ENCODE results near the gene GADD45GIP1.

GADD45GIP1 gene

GRCh38 chr19:12956446-12957388, at the start of gene GADD45GIP1:
Gene GADD45GIP1, minus strand, starts transcription at chr19:12957223. Its CDS starts 11 bp downstream, at chr19:12957212.
- peaks cover 29% of the 10 kb centered on the region for H3K36me3 Mint-ChIP-seq
- ATAC-seq = peak; percentile 96
- peak within 1 kb of the TSS; percentile 95 for H3K4me3 Mint-ChIP-seq
- H3K4me1 Mint-ChIP-seq = peaks cover 43% of the 10 kb centered on the region
- H3K27ac Mint-ChIP-seq = peak within 1 kb of the TSS; percentile 98
- peaks cover 2% of the 10 kb centered on the region for H3K9me3 Mint-ChIP-seq
- H3K27me3 Mint-ChIP-seq = peaks cover under 1% of the 10 kb centered on the region

- H3K27ac Mint-ChIP-seq = no peak overlapping the region
- H3K4me1 Mint-ChIP-seq = peaks cover 6% of the 10 kb centered on the region
- peaks cover 56% of the 10 kb centered on the region for H3K27me3 Mint-ChIP-seq
- no peak for ATAC-seq
- no peaks in the 10 kb centered on the region for H3K9me3 Mint-ChIP-seq
- H3K36me3 Mint-ChIP-seq = no peaks in the 10 kb centered on the region
- H3K4me3 Mint-ChIP-seq = no peak overlapping the region
These were observed 48.9 kb upstream of the GADD45GIP1 start for GRCh38 chr19:13005861-13006370.

GRCh38 chr19:13005253-13005652, 48.2 kb upstream of the GADD45GIP1 start:
- peaks cover 50% of the 10 kb centered on the region for H3K27me3 Mint-ChIP-seq
- no peak overlapping the region for H3K4me3 Mint-ChIP-seq
- H3K9me3 Mint-ChIP-seq = no peaks in the 10 kb centered on the region
- H3K4me1 Mint-ChIP-seq = peaks cover 1% of the 10 kb centered on the region
- H3K36me3 Mint-ChIP-seq = no peaks in the 10 kb centered on the region
- no peak overlapping the region for H3K27ac Mint-ChIP-seq
- no peak for ATAC-seq

- Mint-ChIP-seq H3K4me3 (no peak overlapping the region), H3K4me1 (no peaks in the 10 kb centered on the region), H3K9me3 (no peaks in the 10 kb centered on the region), H3K27me3 (peaks cover 41% of the 10 kb centered on the region), H3K36me3 (no peaks in the 10 kb centered on the region), H3K27ac (no peak overlapping the region)
- ATAC-seq = no peak
These were observed 47.2 kb upstream of the GADD45GIP1 start for GRCh38 chr19:13004273-13004672.

GRCh38 chr19:13003081-13003480, 46.1 kb upstream of the GADD45GIP1 start:
- Mint-ChIP-seq H3K4me1 (no peaks in the 10 kb centered on the region), H3K27ac (no peak overlapping the region), H3K27me3 (peaks cover 33% of the 10 kb centered on the region), H3K9me3 (no peaks in the 10 kb centered on the region), H3K36me3 (no peaks in the 10 kb centered on the region), H3K4me3 (no peak overlapping the region)
- no peak for ATAC-seq

- H3K9me3 Mint-ChIP-seq = no peaks in the 10 kb centered on the region
- H3K4me1 Mint-ChIP-seq = no peaks in the 10 kb centered on the region
- H3K27ac Mint-ChIP-seq = no peak overlapping the region
- no peaks in the 10 kb centered on the region for H3K36me3 Mint-ChIP-seq
- H3K27me3 Mint-ChIP-seq = peaks cover 38% of the 10 kb centered on the region
- no peak overlapping the region for H3K4me3 Mint-ChIP-seq
- peak; percentile 35 for ATAC-seq
These were observed 45.3 kb upstream of the GADD45GIP1 start for GRCh38 chr19:13002166-13002898.

- Mint-ChIP-seq H3K27ac (no peak overlapping the region), H3K4me1 (no peaks in the 10 kb centered on the region), H3K27me3 (peaks cover 41% of the 10 kb centered on the region), H3K4me3 (no peak overlapping the region), H3K36me3 (no peaks in the 10 kb centered on the region), H3K9me3 (no peaks in the 10 kb centered on the region)
- ATAC-seq = no peak
These were observed 44.6 kb upstream of the GADD45GIP1 start for GRCh38 chr19:13001502-13002165.

GRCh38 chr19:13001166-13001501, 44.1 kb upstream of the GADD45GIP1 start:
- Mint-ChIP-seq H3K4me1 (peaks cover under 1% of the 10 kb centered on the region), H3K4me3 (no peak overlapping the region), H3K27me3 (peaks cover 40% of the 10 kb centered on the region), H3K9me3 (no peaks in the 10 kb centered on the region), H3K36me3 (no peaks in the 10 kb centered on the region), H3K27ac (no peak overlapping the region)
- no peak for ATAC-seq

- H3K27ac Mint-ChIP-seq = no peak overlapping the region
- ATAC-seq = no peak
- peak overlapping the region; percentile 9 for H3K4me3 Mint-ChIP-seq
- H3K27me3 Mint-ChIP-seq = peaks cover 14% of the 10 kb centered on the region
- H3K9me3 Mint-ChIP-seq = no peaks in the 10 kb centered on the region
- H3K4me1 Mint-ChIP-seq = peaks cover 11% of the 10 kb centered on the region
- no peaks in the 10 kb centered on the region for H3K36me3 Mint-ChIP-seq
These were observed 41.2 kb upstream of the GADD45GIP1 start for GRCh38 chr19:12997967-12998940.

- no peaks in the 10 kb centered on the region for H3K36me3 Mint-ChIP-seq
- ATAC-seq = no peak
- H3K4me3 Mint-ChIP-seq = no peak overlapping the region
- H3K27ac Mint-ChIP-seq = no peak overlapping the region
- H3K4me1 Mint-ChIP-seq = peaks cover 11% of the 10 kb centered on the region
- no peaks in the 10 kb centered on the region for H3K9me3 Mint-ChIP-seq
- peaks cover 14% of the 10 kb centered on the region for H3K27me3 Mint-ChIP-seq
These were observed 40.4 kb upstream of the GADD45GIP1 start for GRCh38 chr19:12997179-12997966.

GRCh38 chr19:12996406-12997094, 39.5 kb upstream of the GADD45GIP1 start:
- Mint-ChIP-seq H3K36me3 (no peaks in the 10 kb centered on the region), H3K9me3 (no peaks in the 10 kb centered on the region), H3K27me3 (peaks cover 14% of the 10 kb centered on the region), H3K4me1 (peaks cover 11% of the 10 kb centered on the region), H3K27ac (no peak overlapping the region), H3K4me3 (no peak overlapping the region)
- no peak for ATAC-seq

GRCh38 chr19:12995596-12996405, 38.8 kb upstream of the GADD45GIP1 start:
- peak overlapping the region; percentile 83 for H3K4me3 Mint-ChIP-seq
- H3K27ac Mint-ChIP-seq = no peak overlapping the region
- peaks cover 11% of the 10 kb centered on the region for H3K4me1 Mint-ChIP-seq
- H3K9me3 Mint-ChIP-seq = no peaks in the 10 kb centered on the region
- peaks cover 14% of the 10 kb centered on the region for H3K27me3 Mint-ChIP-seq
- peak; percentile 49 for ATAC-seq
- no peaks in the 10 kb centered on the region for H3K36me3 Mint-ChIP-seq

Data from stimulated activated memory B cell treated with anti-CD40 and anti-IgM and Interleukin-4, amounts not matched to agents 10 μg/mL and 1 μg/mL and 100 μg/mL, for 72 hours (primary cell).